Mucosa of stomach (tissue), 1 donor: ENCODE measurements around the gene CP.
"Not testable (repeated sequence)": the region's sequence is repeated elsewhere in the genome, so short reads cannot be mapped to it uniquely, and the experiment has no call there.

ENCODE experiments used
- H3K27me3 ChIP-seq: one replicate; pipeline ENCODE4 v1.7.0; 2013; ENCODE audit warnings: mild to moderate bottlenecking, low read length; ENCODE audit not compliant: control insufficient read depth, insufficient read depth
- H3K36me3 ChIP-seq: one replicate; pipeline ENCODE4 v1.7.0; 2013; ENCODE audit warnings: low read length; ENCODE audit not compliant: control insufficient read depth, insufficient read depth
- H3K4me1 ChIP-seq: one replicate; pipeline ENCODE4 v1.7.0; 2013; ENCODE audit warnings: mild to moderate bottlenecking, low read length; ENCODE audit not compliant: control insufficient read depth, insufficient read depth
- H3K4me3 ChIP-seq: one replicate; pipeline ENCODE4 v1.7.0; 2013; ENCODE audit warnings: low read length
- H3K9ac ChIP-seq: one replicate; pipeline ENCODE4 v1.7.0; 2013; ENCODE audit warnings: mild to moderate bottlenecking, low read length, moderate library complexity
- H3K9me3 ChIP-seq: one replicate; pipeline ENCODE4 v1.7.0; 2013; ENCODE audit warnings: mild to moderate bottlenecking, low read length, moderate library complexity; ENCODE audit not compliant: control insufficient read depth
- donor health status: Pancreatic carcinoma.

The CP gene

DNA sequence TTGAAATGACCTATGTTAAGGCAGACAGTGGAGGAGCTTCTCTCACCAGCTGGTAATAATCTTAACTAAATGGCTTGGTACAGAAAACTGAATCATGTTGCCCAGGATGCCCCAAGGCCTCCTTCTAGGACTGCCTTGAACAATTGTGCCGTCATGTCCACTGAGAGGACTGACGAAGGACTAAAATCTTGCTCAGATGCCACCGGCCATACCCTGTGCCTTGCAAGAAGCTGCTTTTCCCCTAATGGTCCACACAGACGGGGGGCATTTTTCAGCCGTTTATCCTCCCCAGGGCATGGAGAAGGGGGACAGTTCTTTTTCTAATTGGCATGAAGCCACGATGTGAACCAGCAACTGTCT, 1.8 kb upstream of the CP start:
- no peaks in the 10 kb centered on the region for H3K9me3 ChIP-seq
- H3K36me3 ChIP-seq = no peaks in the 10 kb centered on the region
- H3K27me3 ChIP-seq = no peaks in the 10 kb centered on the region
- H3K9ac ChIP-seq = no peak overlapping the region
- no peak overlapping the region for H3K4me3 ChIP-seq
- no peaks in the 10 kb centered on the region for H3K4me1 ChIP-seq

DNA sequence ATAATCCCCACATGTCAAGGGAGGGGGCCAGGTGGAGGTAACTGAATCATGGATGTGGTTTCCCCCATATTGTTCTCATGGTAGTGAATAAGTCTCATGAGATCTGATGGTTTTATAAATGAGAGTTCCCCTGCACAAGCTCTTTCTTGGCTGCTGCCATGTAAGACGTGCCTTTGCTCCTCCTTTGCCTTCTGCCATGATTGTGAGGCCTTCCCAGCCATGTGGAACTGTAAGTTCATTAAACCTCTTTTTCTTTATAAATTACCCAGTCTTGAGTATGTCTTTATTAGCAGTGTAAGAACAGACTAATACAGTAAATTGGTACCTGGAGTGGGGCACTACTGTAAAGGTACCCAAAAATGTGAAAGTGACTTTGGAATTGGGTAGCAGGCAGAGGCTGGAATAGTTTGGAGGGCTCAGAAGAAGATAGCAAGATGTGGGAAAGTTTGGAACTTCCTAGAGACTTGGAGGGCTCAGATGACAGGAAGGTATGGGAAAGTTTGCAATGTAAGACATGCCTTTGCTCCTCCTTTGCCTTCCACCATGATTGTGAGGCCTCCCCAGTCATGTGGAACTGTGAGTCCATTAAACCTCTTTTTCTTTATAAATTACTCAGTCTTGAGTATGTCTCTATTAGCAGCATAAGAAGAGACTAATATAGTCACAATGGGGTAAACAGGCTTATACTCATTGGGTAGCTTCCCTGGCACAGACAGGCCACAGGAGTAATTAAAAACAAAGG, 2.1 kb downstream of the CP start:
- not testable (repeated sequence) for H3K9ac ChIP-seq, H3K9me3 ChIP-seq, H3K4me3 ChIP-seq, H3K36me3 ChIP-seq, H3K27me3 ChIP-seq
- peaks cover 20% of the 10 kb centered on the region for H3K4me1 ChIP-seq

DNA sequence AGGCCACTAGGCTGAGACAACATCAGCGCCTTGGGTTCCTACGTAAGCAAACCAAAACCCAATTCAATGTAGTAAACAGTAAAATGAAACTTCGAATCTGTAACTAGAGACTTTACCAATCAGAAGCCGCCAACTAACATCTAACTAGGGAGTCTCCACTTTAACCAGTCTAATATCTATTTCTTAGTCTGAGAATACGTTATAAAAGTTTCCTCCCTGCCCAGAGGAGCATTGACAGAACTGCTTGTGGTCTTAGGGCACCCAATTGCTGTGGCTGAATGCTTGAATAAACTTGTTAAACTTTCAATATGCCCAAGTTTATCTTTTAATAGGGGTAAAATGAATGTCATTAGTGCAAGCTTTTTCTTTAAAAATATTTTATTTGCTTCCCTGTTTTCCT, 4.3 kb downstream of the CP start:
- no peak overlapping the region for H3K9ac ChIP-seq
- peaks cover 27% of the 10 kb centered on the region for H3K4me1 ChIP-seq
- no peak overlapping the region for H3K4me3 ChIP-seq

DNA sequence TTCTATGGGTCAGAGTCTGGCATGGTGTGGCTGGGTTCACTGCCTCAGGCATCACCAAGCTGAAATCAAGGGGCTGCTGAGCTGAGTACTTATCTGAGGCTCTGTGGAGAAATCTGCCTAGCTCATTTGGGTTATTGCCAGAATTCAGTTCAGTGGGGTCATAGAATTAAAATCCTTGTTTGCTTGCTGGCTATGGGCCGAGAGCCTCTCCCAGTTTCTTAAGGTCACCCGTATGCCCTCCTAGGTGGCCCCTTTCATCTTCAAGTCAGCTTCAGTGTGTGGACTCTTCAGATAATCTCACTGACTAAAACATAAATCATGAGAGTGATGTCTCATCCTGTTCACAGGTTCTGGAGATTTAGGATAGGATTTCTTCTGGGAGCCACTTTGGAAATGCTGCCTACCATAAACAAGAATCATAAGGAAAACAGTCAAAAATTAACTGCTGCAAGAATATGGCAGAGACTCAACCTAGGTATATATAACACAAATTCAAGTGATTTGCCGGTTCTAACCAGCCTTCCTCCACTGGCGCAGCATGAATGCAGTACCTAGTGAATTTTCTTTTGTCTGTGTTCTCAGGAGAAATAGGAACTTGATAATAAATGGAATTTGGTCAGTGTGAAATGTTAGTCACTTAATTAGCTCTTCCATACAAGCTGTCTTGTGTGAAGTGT, 5.3 kb downstream of the CP start:
- no peaks in the 10 kb centered on the region for H3K9me3 ChIP-seq
- no peak overlapping the region for H3K4me3 ChIP-seq
- H3K27me3 ChIP-seq = no peaks in the 10 kb centered on the region
- peaks cover 27% of the 10 kb centered on the region for H3K4me1 ChIP-seq
- H3K9ac ChIP-seq = no peak overlapping the region
- H3K36me3 ChIP-seq = no peaks in the 10 kb centered on the region

More for the DNA sequence above, 4.3 kb downstream of the CP start:
- Histone ChIP-seq H3K9me3 (no peaks in the 10 kb centered on the region), H3K36me3 (no peaks in the 10 kb centered on the region), H3K27me3 (no peaks in the 10 kb centered on the region)

DNA sequence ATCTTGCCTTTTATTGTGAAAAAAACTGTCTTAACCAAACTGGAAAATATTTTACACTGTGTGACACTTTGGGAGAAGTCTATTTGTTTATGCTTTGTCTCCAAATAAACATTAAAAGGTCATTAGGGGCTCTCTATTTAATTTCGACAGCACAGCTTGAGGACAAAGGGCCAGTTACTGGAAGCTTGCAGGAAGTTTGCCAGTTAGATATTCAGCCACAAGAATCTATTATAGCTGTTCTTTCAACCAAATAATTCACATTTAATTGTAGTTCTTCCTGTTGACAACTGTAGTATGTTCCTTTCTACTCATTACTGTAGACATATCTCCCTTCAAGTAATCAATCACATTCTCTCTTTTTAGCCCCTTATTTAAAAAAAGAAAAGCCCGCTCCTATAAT, 6.1 kb downstream of the CP start:
- Histone ChIP-seq H3K27me3 (no peaks in the 10 kb centered on the region), H3K4me1 (peaks cover 27% of the 10 kb centered on the region), H3K9ac (no peak overlapping the region), H3K4me3 (no peak overlapping the region), H3K36me3 (no peaks in the 10 kb centered on the region), H3K9me3 (no peaks in the 10 kb centered on the region)

DNA sequence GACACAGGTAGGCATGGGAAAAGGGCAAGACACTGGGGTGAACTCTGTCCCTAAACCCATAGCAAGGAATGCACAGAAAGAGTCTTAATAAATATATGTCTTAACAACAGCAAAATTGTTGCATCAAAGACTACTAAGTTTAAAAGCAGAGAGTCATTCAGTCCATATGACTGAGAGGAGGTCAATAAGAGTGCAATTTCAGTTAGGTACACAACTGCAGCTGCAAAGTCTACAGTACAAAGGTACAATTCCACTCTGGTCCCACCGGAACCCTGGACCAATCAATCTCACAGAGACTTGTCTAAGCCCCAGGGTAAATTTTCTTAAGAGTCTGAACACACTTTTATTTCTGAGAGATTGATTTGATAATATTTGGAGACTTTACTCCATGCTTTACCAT, 6.9 kb downstream of the CP start:
- Histone ChIP-seq H3K27me3 (no peaks in the 10 kb centered on the region), H3K36me3 (no peaks in the 10 kb centered on the region), H3K4me1 (peaks cover 27% of the 10 kb centered on the region), H3K9me3 (no peaks in the 10 kb centered on the region), H3K9ac (no peak overlapping the region), H3K4me3 (no peak overlapping the region)

DNA sequence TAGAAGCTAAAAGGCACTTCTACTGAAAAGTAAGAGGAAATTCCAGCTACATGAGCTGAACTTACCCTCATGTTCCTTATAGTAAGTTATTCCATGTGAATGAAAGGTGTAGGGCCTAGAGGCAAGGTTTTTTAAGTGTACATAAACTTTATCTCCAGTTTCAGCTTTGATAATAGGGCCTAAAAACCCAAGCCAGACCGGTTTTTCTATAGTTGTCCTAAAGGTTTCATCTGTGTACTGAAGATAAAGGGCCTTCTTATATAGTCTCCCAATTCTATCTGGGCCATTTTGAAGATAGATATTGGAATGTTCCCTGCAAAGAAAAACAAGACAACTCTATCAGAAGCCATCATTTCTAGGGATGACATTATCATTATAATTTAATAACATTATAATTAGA, 9.2 kb downstream of the CP start:
- no peaks in the 10 kb centered on the region for H3K9me3 ChIP-seq
- H3K27me3 ChIP-seq = no peaks in the 10 kb centered on the region
- H3K9ac ChIP-seq = no peak overlapping the region
- H3K4me3 ChIP-seq = no peak overlapping the region
- H3K4me1 ChIP-seq = peaks cover 27% of the 10 kb centered on the region
- H3K36me3 ChIP-seq = no peaks in the 10 kb centered on the region

DNA sequence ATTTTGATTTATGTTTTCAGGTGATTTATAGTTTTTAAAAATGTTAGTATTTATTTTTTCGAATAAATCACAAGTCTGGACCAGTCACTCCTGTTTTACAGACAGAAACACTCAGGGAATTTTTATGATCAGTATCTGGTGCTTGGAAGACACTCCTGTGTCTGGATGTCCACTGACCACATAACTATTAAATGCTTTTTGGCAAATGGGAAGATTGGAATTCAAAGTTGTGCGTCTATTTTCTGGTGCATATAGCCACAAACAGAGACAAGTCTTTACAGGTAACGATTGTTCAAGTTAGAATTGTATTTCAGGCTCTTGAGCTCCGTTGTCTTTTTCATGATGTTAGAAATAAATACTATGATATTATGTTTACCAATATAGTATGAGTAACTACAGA, 12.2 kb downstream of the CP start:
- no peaks in the 10 kb centered on the region for H3K36me3 ChIP-seq
- no peak overlapping the region for H3K4me3 ChIP-seq
- no peaks in the 10 kb centered on the region for H3K9me3 ChIP-seq
- H3K27me3 ChIP-seq = no peaks in the 10 kb centered on the region
- H3K4me1 ChIP-seq = peaks cover 5% of the 10 kb centered on the region
- H3K9ac ChIP-seq = no peak overlapping the region

DNA sequence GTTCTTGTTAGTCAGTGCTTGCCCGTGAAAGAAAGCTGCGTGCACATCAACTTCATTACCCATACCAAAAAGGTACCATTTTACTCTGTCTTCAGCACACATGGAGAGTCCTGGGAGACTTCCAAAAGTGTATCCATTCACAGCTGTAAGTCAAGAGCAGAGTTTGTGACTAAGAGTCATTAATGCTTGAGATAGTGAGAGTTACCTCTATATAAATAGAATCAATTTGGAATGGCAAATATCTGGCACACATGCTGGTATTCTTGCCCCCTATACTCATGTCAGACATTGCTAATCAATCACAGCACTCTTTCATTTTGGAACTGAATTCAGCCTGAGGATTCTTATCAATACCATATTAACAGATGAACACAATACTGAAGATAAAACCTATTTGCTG, 14.2 kb downstream of the CP start:
- H3K4me1 ChIP-seq = no peaks in the 10 kb centered on the region
- no peaks in the 10 kb centered on the region for H3K36me3 ChIP-seq
- no peaks in the 10 kb centered on the region for H3K27me3 ChIP-seq
- no peaks in the 10 kb centered on the region for H3K9me3 ChIP-seq
- H3K9ac ChIP-seq = no peak overlapping the region
- no peak overlapping the region for H3K4me3 ChIP-seq

DNA sequence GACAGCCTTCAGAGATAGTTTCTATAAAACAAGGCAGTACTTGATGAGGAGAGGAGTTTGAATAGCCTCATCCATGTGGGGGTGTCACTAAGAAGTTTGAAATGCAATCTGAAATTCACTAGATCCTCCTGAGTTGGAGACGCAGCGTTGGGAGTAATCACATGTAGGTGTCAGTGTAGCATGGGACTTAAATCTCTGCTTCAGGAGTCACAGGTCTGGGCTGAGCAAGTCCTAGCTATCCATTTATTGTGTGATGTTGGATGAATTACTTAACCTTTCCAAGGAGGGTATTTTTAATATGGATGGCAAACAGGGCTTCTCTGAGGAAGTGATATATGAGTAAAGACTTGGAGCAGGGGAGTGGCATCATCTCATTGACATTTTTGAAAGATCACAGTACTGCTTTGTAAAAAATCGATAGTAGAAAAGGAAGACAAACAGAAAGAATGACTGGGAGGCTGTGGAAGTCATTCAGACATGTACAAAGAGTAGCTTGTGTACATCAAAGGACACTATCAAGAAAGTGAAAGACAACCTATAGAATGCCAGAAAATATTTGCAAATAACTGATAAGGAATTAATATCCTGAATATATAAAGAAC, 17.1 kb downstream of the CP start:
- H3K9ac ChIP-seq = no peak overlapping the region
- H3K4me3 ChIP-seq = no peak overlapping the region

DNA sequence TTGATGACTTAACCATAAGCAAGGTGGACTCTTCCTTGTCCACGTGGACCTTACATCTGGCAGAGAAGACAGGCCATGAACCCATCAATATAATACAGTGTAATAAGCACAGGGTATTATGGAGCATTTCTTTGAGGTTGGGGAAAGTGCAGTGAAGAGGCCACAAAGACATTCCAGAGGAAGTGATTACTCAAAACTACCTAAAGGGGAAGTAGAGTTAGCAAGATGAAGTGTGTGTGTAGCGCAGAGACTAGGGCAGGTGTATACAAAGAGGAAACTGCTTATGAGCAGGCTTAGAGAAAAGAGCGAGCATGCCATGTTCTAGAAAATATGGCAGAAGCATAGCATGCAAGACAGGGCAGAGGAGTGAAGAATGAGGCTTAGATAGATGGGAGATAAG, 17.9 kb downstream of the CP start:
- Histone ChIP-seq H3K27me3 (no peaks in the 10 kb centered on the region), H3K4me3 (no peak overlapping the region), H3K36me3 (no peaks in the 10 kb centered on the region), H3K9ac (no peak overlapping the region), H3K4me1 (no peaks in the 10 kb centered on the region), H3K9me3 (no peaks in the 10 kb centered on the region)

More for the DNA sequence above, 17.1 kb downstream of the CP start:
- H3K4me1 ChIP-seq = no peaks in the 10 kb centered on the region
- no peaks in the 10 kb centered on the region for H3K36me3 ChIP-seq
- H3K27me3 ChIP-seq = no peaks in the 10 kb centered on the region
- no peaks in the 10 kb centered on the region for H3K9me3 ChIP-seq

DNA sequence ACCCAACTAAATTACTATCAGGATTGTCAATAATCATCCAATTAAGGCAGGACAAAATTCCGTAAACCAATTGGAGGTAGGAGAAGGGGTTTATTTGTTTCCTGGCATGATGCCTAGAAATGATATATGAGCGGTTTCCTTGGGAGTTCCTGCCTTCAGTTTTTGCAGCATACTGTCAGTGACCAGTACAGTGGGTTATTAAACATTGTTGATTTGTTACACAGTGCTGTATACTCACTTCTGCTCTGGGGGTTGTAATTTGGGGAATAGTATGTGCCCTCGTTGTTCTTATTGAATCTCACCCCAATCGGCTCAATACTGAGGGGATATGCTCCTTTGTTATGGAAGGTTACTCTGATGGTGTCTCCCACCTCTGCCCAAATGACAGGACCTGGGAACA, 22.2 kb downstream of the CP start:
- no peaks in the 10 kb centered on the region for H3K4me1 ChIP-seq

More for the DNA sequence above, 22.2 kb downstream of the CP start:
- Histone ChIP-seq H3K9ac (no peak overlapping the region), H3K4me3 (no peak overlapping the region), H3K9me3 (no peaks in the 10 kb centered on the region), H3K27me3 (no peaks in the 10 kb centered on the region), H3K36me3 (no peaks in the 10 kb centered on the region)
